ENCODE data around the gene RFTN1. TPM values are rescaled to one million over a fixed set of nuclear protein-coding genes. Genes with fewer than 3 reads are reported as not detected.

The RFTN1 gene
- total and polyA plus RNA-seq, 2 donors (not counting 1 experiment from before 2014, with no cell fraction given), result 32.4 to 156 TPM

DNA sequence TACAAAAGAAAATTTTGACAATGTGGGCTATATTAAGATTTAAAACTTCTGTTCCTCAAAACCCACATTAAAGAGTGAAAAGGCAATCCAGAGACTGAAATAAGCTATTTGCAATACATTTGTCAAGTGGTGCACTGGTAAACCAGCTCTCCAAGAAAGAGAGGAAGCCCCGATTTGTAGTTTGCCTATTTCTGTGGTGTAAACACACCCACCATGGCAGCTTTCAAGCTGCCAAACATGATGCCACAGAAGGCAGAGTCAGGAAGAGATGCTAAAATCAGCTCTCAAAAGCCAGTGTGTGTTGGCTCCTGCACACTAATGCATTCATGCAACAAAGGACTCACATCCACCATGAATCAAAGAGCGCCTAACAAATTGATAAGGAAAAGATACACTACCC is 17.5 kb downstream of the RFTN1 start:
- peaks cover 0 to 36% of the 10 kb centered on the region in 2 experiments for H3K36me3 ChIP-seq (replicated peaks in 1 of 2; ENCODE audit: control extremely low read depth in 1 of 2, control insufficient read depth in 1 of 2, extremely low read depth in 1 of 2, insufficient read depth in 2 of 2, low read length in 1 of 2)
- H3K4me2 ChIP-seq (replicated peaks; ENCODE audit: low read depth, low read length, poor library complexity, severe bottlenecking), result peak overlapping the region; percentile 37
- intact Hi-C loops (cut with micrococcal nuclease), result loop anchor here (2.0 kb wide), 2 partner anchors 13 to 15 kb away; no protein-coding TSS in a partner anchor
- TF ChIP-seq, protein P1, sequence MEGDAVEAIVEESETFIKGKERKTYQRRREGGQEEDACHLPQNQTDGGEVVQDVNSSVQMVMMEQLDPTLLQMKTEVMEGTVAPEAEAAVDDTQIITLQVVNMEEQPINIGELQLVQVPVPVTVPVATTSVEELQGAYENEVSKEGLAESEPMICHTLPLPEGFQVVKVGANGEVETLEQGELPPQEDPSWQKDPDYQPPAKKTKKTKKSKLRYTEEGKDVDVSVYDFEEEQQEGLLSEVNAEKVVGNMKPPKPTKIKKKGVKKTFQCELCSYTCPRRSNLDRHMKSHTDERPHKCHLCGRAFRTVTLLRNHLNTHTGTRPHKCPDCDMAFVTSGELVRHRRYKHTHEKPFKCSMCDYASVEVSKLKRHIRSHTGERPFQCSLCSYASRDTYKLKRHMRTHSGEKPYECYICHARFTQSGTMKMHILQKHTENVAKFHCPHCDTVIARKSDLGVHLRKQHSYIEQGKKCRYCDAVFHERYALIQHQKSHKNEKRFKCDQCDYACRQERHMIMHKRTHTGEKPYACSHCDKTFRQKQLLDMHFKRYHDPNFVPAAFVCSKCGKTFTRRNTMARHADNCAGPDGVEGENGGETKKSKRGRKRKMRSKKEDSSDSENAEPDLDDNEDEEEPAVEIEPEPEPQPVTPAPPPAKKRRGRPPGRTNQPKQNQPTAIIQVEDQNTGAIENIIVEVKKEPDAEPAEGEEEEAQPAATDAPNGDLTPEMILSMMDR (IDR thresholded peaks at IDR 0.05), result no peak
- no peak for TF ChIP-seq EZH2 (IDR thresholded peaks at IDR 0.05; ENCODE audit: borderline replicate concordance, insufficient read depth, low read depth, low read length, poor library complexity, severe bottlenecking)
- DNase-seq, result no peak
- no peaks in the 10 kb centered on the region for H3K9me3 Mint-ChIP-seq (ENCODE audit: insufficient read depth)
- H3K9me3 ChIP-seq (ENCODE audit: control extremely low read depth in 1 of 3, control insufficient read depth in 2 of 3, insufficient read depth in 1 of 3, low read length in 2 of 3), result peaks cover 0 to 6% (median 0%) of the 10 kb centered on the region in 3 donors
- H3K79me2 ChIP-seq (ENCODE audit: control insufficient read depth, insufficient read depth, low read length), result peaks cover 97% of the 10 kb centered on the region
- ChIA-PET POLR2A (interaction anchor here (0.7 to 1.9 kb wide), 2 partner anchors 11 to 13 kb away, joined by 4 to 5 read pairs; no protein-coding TSS in a partner anchor), CTCF (interaction anchor here (1.0 to 2.3 kb wide), 6 partner anchors 14 to 228 kb away, joined by 3 to 9 read pairs (median 5); no protein-coding TSS in a partner anchor)
- no peaks in the 10 kb centered on the region for H3K27me3 Mint-ChIP-seq
- H3K27ac Mint-ChIP-seq, result peak overlapping the region; percentile 26
- peak overlapping the region; percentile 42 for H3K4me3 Mint-ChIP-seq
- H3K27me3 ChIP-seq (replicated peaks in 1 of 4; ENCODE audit: control extremely low read depth in 1 of 4, control insufficient read depth in 3 of 4, insufficient read depth in 4 of 4, low read length in 3 of 4), result no peaks in the 10 kb centered on the region
- no peak overlapping the region for H3K9ac ChIP-seq (ENCODE audit: low read length)
- peak; percentile 42 for ATAC-seq (ENCODE audit: low read depth)
- no peak overlapping the region for H2AFZ ChIP-seq (ENCODE audit: insufficient read depth, low read depth, low read length, poor library complexity, severe bottlenecking)
- H4K20me1 ChIP-seq (ENCODE audit: control insufficient read depth, insufficient read depth, low read length, poor library complexity, severe bottlenecking), result peaks cover 42% of the 10 kb centered on the region
- H3K4me1 ChIP-seq (ENCODE audit: control insufficient read depth in 2 of 2, insufficient read depth in 2 of 2, low read length in 2 of 2), result peaks cover 53 to 54% of the 10 kb centered on the region in 2 donors
- H3K27ac ChIP-seq (ENCODE audit: low read length in 2 of 2), result no peak overlapping the region
- peaks cover 61% of the 10 kb centered on the region for H3K4me1 Mint-ChIP-seq
- WGBS (ENCODE audit: insufficient coverage), result 39% methylated on average over 2 of the region's 2 CpGs
- H3K4me3 ChIP-seq (ENCODE audit: control extremely low read depth in 1 of 5, extremely low read depth in 1 of 5, insufficient read depth in 1 of 5, low read depth in 2 of 5, low read length in 4 of 5), result no peak overlapping the region

DNA sequence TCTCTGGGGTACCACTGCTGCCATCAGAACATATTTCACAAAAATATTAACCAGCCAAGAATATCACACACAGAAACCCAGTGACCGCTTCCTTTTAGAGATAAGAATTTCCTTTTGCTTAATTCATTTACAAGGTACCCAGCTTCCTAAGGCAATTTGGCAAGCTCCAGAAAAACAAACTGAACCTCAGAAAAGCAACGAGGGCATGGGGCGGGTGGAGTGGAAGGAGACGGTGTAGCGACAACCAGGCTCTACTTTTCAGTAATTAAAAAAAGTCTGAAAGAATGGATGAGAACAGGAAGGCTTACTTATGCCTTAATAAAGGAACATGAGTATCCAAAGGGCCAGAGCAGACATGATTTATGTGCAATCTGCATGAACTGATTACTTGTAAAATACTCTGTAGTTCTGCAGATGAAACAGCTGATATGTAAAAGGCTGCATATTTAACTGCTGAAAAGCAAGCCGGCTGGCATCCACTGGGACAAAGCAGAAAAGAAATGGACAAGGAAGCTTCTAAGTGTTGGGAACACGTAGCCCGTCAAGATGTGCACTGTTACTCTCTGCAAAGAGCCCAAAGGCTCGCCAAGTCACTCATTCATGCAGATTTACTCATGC is 18.6 kb downstream of the RFTN1 start:
- CTCF ChIA-PET, result interaction anchor here (1.1 to 2.3 kb wide), 4 partner anchors 10 to 227 kb away, joined by 3 to 9 read pairs (median 4); no protein-coding TSS in a partner anchor
- Histone ChIP-seq H3K27me3 (replicated peaks in 1 of 4; ENCODE audit: control extremely low read depth in 1 of 4, control insufficient read depth in 3 of 4, insufficient read depth in 4 of 4, low read length in 3 of 4) (no peaks in the 10 kb centered on the region), H4K20me1 (ENCODE audit: control insufficient read depth, insufficient read depth, low read length, poor library complexity, severe bottlenecking) (peaks cover 42% of the 10 kb centered on the region), H3K27ac (ENCODE audit: low read length in 2 of 2) (peak overlapping the region in 1 of 2 donors; percentile 10), H2AFZ (ENCODE audit: insufficient read depth, low read depth, low read length, poor library complexity, severe bottlenecking) (no peak overlapping the region), H3K4me2 (replicated peaks; ENCODE audit: low read depth, low read length, poor library complexity, severe bottlenecking) (peak overlapping the region; percentile 37), H3K4me3 (ENCODE audit: control extremely low read depth in 1 of 5, extremely low read depth in 1 of 5, insufficient read depth in 1 of 5, low read depth in 2 of 5, low read length in 4 of 5) (no peak overlapping the region), H3K79me2 (ENCODE audit: control insufficient read depth, insufficient read depth, low read length) (peaks cover 97% of the 10 kb centered on the region), H3K36me3 (replicated peaks in 1 of 2; ENCODE audit: control extremely low read depth in 1 of 2, control insufficient read depth in 1 of 2, extremely low read depth in 1 of 2, insufficient read depth in 2 of 2, low read length in 1 of 2) (peaks cover 0 to 38% of the 10 kb centered on the region in 2 experiments), H3K4me1 (ENCODE audit: control insufficient read depth in 2 of 2, insufficient read depth in 2 of 2, low read length in 2 of 2) (peaks cover 53 to 54% of the 10 kb centered on the region in 2 donors), H3K9ac (ENCODE audit: low read length) (no peak overlapping the region), H3K9me3 (ENCODE audit: control extremely low read depth in 1 of 3, control insufficient read depth in 2 of 3, insufficient read depth in 1 of 3, low read length in 2 of 3) (peaks cover 0 to 6% (median 0%) of the 10 kb centered on the region in 3 donors)
- H3K4me3 Mint-ChIP-seq, result peak overlapping the region; percentile 54
- intact Hi-C loops (cut with micrococcal nuclease), result no loop called here
- DNase-seq (no peak), ATAC-seq (ENCODE audit: low read depth) (no peak)
- 60% methylated on average over 2 of the region's 9 CpGs for WGBS (ENCODE audit: insufficient coverage)
- no peak overlapping the region for H3K27ac Mint-ChIP-seq
- TF ChIP-seq, protein P1 (IDR thresholded peaks at IDR 0.05), result no peak
- no peak for TF ChIP-seq EZH2 (IDR thresholded peaks at IDR 0.05; ENCODE audit: borderline replicate concordance, insufficient read depth, low read depth, low read length, poor library complexity, severe bottlenecking)
- peaks cover 55% of the 10 kb centered on the region for H3K4me1 Mint-ChIP-seq
- H3K9me3 Mint-ChIP-seq (ENCODE audit: insufficient read depth), result no peaks in the 10 kb centered on the region
- POLR2A ChIA-PET, result no interaction called here
- H3K27me3 Mint-ChIP-seq, result no peaks in the 10 kb centered on the region
